Fibroblast of skin of right quadriceps (primary cell): ENCODE measurements around the gene SLCO1A2.

Experiments used
- DNase-seq: peaks from one replicate; pipeline ENCODE4 v3.0.0-alpha.2; 2013

Gene SLCO1A2

DNA sequence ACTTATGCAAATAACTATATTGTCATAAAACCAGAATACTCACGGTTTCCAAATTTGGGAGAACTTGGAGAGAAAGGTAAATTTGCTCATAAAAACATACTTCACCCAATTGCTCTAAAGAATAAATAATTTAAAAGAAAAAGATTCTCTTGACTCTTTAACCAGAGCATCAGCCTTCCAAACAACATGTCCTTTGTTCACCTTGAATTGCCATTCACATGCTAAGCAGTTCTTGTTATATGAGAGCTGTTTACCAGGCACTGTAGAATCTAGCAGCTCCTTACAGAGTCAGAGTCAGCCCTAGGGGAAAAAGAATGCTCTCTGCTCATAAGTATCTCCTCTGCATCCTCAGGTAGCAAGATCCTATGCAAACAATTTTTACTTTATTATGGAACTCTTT lies 10.2 kb downstream of the SLCO1A2 start:
- no peak for DNase-seq

DNA sequence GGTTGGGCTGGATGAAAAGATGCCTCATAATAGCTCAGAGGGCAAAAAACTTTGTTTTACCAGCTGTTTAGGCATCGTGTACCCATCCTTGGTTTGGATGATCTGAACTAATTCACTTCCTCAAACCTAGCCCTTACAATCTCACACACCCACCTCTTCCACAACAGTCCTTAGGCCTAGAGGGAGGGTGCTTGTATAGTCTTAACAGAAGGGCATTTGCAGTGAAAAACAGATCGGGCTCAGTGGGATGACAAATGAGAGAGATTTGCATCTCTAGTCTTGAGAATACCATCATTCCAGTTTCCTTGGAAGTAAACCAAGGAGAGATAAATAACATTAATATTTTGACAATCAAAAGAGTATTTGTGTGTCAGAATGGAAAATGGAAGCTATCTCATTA lies 11.0 kb downstream of the SLCO1A2 start:
- no peak for DNase-seq

DNA sequence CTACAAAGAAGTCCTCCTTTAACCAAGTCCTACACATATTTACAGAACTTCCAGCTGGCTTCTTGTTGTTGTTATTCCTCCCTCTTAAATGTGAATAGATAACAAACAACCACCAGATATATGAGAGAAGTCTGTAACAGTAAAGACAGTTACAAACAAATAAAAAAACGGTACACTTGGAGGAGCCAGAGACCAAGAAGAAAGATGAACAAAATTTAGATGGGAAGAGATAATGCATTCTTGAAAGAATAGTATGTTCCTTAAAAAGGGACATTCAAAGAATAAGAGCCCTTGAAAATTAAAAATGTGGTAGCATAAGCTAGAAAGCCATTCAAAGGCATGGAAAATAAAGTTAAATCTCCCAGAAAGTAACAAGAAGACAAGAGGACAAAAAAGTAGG lies 25.9 kb downstream of the SLCO1A2 start:
- no peak for DNase-seq

DNA sequence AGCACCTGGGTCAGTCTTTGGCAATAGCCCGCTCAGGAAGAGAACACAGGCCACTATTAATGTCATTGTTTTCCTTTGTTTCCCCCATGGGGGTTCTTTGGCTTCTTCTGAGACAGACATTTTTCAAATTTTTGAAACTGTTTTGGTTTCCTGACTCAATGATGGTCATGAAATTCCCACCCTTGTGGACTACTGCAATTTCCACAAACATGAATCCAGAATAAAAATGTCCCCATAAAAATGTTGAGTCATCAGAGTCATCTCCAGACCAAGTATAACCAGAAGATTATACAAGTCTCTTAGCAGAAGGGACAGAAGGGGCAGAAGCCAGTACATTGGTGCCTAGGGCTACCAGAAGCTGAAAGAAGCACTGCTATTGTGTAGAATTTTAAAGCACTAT lies 29.1 kb downstream of the SLCO1A2 start:
- DNase-seq, result no peak

DNA sequence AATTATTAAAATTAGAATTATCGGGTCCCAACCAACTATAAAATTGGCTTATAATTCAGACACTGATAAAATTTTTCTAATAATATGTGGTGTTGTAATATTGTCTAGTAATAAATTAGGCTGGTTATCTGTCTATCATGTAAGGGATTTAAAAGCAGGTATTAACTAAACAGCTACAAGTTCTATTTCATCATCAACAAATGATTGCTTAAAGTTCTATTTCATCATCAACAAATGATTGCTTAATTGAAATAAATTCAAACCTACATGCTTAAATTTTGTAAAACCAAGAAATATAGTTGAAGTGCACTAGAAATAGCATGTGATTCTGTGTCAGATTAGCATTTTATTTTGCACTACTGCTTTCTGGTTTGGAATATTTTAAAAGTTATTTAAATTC lies 34.1 kb downstream of the SLCO1A2 start:
- DNase-seq, result no peak

DNA sequence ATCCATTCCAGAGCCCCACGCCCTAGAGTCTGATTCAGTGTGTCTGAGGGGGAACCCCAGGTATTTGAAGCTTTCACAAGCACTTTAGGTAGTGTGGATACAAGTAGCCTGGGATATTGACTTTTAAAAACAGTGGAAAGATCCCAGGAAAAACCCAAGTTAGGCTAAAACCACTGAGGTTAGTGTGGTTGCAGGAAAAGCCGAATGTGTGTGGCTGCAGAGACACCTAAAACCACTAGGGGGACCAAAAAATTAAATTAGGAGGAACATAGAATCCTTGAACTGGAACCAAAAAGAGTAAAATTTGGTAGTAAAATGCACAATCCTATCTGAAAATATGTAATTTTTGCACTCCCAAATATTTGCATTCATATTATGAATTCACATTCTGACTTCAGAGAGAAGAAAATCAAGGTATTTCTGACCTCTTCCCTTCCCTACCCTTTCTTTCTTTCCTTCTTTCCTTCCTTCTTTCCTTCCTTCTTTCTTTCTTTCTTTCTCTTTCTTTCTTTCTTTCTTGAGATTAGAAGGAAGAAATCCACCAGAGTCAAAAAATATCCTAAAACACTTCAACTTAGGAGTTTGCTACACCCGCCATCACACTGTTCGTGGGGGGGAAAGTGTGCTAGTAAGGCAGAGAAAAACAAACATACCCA lies 37.8 kb downstream of the SLCO1A2 start:
- DNase-seq, result peak; percentile 1

DNA sequence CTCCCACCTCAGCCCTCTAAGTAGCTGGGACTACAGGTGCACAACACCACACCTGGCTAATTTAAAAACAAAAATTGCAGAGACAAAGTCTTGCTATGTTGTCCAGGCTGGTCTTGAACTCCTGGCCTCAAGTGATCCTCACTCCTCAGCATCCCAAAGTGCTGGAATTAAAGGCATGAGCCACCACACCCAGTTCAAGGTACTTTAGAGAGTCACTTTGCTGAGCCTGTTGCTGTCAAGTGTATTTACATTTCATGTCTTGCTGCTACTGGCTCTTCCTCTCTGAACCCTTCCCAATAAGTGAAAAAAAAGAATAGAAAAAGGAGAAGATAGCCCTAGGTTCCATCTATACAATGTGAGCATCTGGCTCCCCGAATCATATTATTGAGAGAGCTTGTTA lies 38.4 kb downstream of the SLCO1A2 start:
- no peak for DNase-seq

DNA sequence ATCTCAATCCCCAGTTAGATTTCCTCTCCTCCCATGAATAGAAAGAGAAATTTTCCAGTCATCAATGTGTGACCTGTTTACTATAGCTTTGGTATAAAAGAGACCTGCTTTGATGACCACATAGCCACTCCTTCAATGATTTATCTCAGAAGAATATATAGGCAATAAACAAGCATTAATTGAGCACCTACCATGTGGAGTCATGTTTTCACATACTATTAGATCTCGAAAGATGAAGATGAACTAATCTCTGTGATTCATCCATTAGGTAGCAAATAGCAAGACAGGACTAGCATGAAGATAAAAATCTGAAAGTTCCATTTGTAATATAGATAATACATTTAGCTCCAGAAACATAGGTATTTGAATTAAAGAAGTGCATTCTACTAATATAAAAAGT lies 40.5 kb downstream of the SLCO1A2 start:
- no peak for DNase-seq

DNA sequence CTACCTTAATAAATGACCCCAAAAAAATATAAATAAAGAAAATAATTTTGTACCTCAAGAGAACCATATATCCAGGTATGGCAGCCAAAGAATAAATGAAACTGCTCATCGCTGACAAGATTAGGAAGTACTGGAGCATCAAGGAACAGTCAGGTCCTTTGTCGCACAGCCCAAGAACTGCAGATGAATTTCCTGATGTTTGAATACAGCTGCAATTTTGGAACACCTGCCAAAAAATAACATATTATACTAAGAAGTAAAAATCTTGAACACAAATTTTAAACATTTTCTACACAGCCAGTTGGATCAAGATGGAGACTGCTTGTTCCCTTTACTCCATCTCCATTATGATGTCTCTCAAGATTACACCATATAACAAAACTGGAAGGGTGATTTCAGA lies 42.6 kb downstream of the SLCO1A2 start:
- DNase-seq, result no peak

DNA sequence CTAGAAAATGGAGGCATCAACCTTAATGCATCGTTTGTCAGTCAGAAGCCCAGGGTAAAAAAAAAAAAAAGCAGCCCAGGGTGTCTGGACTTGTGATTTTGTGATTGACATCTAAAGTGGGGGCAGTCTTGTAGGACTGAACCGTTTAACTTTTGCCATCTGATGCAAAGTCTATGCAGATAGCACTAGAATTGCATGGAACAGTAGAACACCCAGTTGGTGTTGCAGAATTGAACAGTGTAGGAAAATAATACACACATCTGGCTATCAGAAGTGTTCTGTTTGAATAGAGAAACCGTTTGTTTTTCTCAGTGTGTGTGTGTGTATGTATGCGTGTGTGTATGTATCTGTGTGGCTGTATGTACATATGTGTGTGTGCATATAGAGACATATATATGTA lies 45.0 kb downstream of the SLCO1A2 start:
- no peak for DNase-seq

DNA sequence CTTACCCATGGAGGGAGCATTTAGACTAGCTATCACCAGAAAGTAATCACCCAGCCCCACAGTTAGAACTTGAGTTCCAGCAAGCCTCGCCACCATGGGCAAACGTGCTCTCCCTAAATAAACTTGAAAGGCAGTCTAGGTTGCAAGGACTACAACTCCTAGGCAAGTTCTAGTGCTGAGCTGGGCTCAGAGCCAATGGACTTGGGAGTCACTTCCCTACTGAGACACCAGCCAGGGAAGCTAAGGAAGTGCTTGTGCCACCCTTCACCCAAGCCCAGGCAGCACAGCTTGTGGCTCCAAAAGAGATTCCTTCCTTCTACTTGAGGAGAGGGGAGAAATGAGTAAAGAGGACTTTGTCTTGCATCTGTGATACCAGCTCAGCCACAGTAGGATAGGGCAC lies 57.9 kb downstream of the SLCO1A2 start:
- no peak for DNase-seq

DNA sequence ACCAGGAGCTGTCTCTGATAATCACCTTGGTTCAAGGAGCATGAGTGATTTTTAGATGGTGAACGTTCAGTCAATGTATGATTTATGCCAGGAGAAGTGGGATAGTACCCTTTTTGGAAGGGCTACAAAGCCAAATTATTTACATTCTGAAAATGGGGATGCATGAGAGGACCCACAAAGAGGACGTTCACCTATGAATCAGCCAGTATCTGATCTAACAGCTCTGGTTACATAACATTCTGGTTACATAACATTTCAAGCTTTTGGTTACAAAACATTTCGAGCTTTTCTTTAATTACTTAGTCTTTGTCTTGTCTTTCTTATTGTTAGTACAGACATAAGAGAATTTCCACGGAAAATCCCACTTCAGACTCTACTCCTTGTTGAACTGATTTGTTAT lies 68.8 kb downstream of the SLCO1A2 start:
- DNase-seq, result no peak

DNA sequence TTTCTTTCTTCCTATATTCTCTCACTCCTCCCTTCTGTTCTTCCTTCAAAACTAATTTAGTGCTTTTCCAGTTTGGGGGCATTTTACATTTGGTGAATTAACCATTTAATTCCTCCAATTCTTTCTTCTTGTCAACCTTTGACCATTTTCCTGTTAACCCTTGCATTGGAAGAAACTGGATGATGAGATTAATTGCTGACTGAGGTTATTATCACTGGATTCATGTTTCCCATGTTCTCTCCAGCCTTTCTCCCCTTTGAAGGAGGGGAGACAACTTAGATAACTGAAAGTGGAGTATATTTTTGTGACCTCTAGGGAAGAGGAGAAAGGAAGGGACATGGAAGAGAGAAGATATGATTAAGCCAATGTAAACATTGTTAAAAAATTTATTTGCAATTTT lies 70.5 kb downstream of the SLCO1A2 start:
- no peak for DNase-seq

DNA sequence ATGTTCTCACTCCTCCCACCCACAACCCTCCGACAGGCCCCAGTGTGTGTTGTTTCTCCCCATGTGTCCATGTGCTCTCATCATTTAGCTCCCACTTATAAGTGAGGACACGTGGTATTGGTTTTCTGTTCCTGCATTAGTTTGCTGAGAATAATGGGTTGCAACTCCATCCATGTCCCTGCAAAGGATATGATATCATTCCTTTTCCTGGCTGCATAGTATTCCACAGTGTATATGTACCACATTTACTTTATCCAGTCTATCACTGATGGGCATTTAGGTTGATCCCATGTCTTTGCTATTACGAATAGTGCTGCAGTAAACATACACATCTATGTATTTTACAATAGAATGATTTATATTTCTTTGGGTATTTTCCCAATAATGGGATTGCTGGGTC lies 77.5 kb downstream of the SLCO1A2 start:
- DNase-seq, result no peak

DNA sequence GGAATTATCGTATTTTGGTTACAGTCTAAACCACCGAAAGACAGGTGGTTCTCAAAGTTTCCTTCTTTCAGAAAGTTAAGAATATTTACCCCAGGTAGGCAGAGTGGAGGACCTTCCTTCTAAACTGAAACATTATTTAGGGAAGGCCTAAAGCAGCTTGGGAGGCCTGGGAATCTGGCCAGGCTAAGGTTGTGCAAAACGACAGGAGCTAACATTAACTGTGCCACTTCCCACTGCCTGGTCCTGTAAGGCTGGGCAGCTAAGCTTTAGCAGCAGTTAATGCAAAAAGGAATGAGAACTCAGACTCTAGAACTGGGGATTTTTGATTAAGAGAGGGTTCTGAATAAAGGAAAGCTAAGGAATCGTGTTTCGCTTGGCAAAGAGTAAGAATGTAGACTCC lies 82.6 kb downstream of the SLCO1A2 start:
- no peak for DNase-seq

DNA sequence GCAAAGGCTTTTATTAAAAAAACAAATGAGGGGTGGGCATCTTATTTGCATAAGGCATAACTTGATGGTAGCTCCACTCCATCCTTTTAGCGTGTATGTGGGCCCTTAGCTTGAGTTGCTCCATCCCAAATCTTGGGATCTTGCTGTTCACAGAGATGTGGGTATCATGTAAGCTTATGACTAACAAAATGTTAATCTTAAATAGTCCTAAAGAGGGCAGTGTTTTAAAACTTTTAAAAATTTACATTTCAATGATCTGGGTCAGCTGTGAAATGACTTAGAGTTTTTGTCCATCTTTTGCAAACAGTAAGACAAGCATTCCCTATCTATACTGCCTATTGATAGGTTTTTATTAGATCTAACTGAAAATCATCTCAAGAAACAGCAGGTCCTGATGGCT lies 86.0 kb downstream of the SLCO1A2 start:
- DNase-seq, result peak; percentile 1

DNA sequence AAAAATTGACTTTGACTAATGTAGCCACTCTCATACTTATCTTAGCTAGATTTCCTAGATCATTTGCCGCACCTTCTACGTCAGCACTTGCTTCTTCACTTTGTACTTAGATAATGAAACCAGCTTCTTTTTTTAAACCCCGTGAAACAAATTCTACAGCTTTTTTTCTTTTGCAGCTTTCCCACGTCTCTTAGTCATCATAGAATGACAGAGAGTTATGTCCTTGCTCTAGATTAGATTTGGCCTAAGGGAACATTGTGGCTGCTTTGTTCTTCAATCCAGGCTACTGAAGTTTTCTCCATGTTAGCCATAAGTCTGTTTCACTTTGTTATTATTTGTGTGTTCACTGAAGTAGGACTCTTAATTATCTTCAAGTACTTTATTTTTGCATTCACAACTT lies 94.9 kb downstream of the SLCO1A2 start:
- DNase-seq, result no peak

DNA sequence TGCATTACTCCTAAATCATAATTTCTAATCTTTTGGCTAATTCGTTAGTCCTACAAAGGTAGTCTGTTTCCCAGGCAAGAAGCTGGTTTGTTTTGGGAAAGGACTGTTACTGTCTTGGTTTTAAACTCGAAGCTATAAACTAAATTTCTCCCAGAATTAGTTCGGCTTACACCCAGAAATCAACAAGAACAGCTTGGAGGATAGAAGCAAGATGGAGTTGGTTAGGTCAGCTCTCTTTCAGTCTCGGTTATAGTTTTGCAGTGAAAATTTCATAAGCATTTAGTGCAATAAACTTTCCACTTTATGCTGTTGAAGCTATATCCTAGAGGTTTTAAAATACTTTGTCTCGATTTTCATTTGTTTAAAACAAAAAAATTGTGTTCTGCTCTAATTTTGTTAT lies 100.3 kb downstream of the SLCO1A2 start:
- no peak for DNase-seq

DNA sequence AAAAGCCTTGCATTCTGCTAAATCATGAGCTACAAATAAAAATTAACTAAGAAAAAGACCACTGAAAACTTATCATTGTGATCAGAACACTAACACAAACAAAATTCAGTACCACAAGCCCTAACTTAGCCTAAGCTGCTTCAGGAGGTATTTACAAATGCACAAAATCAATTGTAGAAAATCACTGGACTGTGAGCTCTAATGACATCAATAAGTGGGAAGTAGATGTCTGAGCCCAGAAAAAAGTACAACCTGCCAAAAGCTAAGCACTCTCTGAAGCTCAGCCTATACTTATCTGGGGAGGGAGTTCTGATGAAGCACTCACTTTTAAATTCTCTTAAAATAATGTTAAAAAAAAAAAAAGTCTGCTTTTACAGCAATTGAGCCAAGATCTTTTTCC lies 110.8 kb downstream of the SLCO1A2 start:
- no peak for DNase-seq

DNA sequence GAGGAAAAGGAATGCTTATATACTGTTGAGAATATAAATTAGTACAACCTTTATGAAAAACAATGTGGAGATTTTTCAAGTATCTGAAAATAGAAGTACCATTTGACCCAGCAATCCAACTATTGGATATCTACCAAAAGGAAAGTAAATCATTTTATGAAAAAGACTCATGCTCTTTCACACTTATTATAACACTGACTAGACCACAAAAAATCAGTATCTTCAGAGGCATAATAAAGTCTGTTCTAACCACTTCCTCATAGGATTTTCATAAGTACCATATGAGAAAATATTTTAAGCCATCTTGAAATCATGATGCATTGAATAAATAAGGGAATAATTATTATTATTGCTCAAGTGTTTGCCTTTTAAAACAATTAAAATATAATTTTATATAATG lies 112.9 kb downstream of the SLCO1A2 start:
- no peak for DNase-seq

DNA sequence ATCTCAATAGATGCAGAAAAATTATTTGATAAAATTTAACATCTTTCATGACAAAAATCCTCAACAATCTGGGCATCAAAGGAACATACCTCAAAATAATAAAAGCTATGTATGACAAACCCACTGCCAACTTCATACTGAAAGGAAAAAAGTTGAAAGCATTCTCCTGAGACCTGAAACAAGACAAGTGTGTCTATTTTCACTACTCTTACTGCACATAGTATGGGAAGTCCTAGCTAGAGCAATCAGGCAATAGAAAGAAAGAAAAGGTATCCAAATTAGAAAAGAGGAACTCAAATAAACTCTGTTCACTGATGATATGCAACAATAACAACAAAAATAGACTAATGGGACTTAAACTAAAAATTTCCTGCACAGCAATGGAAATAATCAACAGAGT lies 113.6 kb downstream of the SLCO1A2 start:
- no peak for DNase-seq

DNA sequence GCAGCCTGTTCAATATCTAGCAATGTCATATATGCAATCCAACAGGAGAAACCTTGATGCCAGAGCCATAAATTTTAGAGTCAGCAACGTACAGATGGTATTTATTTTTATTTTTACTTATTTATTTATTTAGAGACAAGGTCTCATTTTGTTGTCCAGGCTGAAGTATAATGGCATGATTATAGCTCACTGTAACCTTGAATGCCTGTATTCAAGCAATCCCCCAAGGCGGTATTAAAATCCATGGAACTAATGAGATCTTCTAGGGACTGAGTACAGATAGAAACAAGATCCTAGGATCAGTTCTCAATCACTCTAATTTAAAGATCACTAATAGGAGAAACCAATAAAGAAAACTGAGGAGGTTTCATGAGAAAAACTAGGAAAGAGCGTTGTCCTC lies 114.5 kb downstream of the SLCO1A2 start:
- no peak for DNase-seq

DNA sequence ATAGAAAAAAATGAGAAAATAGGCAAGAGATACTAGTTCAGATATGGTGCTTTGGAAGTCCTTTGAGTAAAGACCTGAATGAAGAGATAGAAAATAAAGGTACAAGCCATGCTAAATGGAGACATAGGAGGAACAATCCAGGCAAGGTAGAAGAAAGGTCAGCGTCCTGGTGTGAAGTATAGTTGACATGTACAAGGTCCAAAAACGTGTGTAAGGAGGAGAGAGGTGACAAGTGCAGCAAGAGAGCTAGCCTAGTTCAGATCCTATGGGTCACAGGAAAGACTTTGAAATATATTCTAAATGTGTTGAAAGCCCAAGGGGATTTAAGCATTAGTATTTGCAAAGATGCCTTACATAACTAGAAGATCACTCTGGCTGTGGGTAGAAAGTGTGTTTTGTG lies 115.5 kb downstream of the SLCO1A2 start:
- DNase-seq, result no peak
